GM19099 (cell line): ENCODE measurements around the gene THBS2.

Experiments
- POLR2A ChIP-seq: IDR thresholded peaks from 3 replicates; pipeline ENCODE4 v1.6.1; 2011; ENCODE audit warnings: low read depth; ENCODE audit not compliant: insufficient read length; ENCODE audit errors: extremely low read depth

Gene THBS2

DNA sequence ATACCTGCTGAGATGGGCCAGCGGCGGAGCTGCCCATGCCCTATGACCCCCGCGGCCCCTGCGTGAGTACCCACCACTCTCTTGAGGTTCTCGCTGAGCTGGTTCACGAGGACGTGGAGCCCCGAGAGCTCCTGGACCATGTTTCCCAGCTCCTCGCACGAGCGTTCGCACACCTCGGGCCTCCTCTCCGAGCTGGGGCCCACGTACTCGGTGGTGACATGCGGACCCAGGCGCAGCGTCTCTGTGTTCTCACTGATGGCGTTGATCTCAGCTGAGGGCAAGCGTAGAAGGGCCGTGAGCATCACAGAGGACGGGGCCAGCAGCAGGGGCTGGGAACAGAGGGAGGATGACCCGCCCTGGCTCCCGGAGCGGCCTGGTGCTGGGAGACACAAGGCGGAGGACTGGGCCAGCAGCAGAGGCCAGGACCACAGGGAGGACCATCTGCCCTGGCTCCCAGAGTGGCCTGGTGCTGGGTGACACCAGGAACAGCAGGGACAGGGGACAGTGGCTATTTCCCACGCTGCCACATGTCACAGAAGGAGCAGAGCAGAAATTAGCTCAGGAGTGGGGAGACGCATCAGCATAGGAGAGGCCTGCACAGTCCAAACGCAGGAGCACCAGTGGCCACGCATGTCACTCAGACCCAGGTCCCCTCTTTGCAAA lies 11.8 kb downstream of the THBS2 start:
- TF ChIP-seq POLR2A, result no peak

- TF ChIP-seq POLR2A, result no peak
These were observed 12.9 kb downstream of the THBS2 start for GRCh38 chr6:169240591-169241390.

GRCh38 chr6:169240125-169240524 lies 13.5 kb downstream of the THBS2 start:
- TF ChIP-seq POLR2A, result no peak

DNA sequence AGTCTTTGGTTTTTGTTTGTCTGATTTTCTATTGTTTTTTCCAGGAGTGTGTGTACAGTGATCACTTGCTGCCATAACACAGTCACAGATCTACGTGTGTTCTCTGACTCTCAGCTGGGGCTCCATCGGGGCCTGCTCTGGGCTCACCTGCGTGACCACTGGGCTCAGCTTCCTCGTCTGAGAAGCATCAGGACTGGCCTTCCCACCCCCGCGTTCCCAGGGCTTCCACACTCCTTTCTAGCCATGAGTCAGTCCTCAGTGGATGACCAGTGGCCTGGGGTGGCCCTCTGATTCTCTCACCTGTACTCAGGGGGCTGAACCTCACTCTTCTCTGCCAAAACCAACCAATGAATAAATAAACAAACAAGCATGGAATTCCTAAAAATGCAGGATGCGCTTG lies 14.5 kb downstream of the THBS2 start:
- no peak for TF ChIP-seq POLR2A

DNA sequence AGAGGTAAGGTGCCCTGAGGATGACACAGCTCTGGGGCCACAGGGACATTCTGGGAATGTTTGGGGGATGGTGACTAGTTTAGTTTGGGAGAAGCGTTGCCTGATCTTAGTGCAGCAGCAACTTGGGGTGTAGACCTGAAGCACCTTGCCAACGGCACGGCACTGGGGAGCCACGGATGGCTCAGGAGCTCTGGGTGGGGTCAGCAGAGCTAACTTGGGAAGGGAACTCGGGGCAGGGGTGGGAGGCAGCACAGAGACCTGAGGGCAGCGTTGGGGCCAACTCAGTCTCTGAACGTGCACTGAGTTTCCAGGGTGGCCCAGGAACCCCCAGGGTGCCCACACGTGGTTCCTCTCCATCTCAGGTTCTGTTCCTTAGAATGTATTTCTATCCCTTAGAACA lies 14.9 kb downstream of the THBS2 start:
- no peak for TF ChIP-seq POLR2A

GRCh38 chr6:169237496-169238134 lies 16.0 kb downstream of the THBS2 start:
- TF ChIP-seq POLR2A, result no peak

- TF ChIP-seq POLR2A, result no peak
These were observed 16.7 kb downstream of the THBS2 start for GRCh38 chr6:169236988-169237387.

GRCh38 chr6:169236545-169236944 lies 17.1 kb downstream of the THBS2 start:
- no peak for TF ChIP-seq POLR2A

GRCh38 chr6:169235286-169235685 lies 18.4 kb downstream of the THBS2 start:
- no peak for TF ChIP-seq POLR2A

GRCh38 chr6:169234634-169235033 lies 19.0 kb downstream of the THBS2 start:
- TF ChIP-seq POLR2A, result no peak

DNA sequence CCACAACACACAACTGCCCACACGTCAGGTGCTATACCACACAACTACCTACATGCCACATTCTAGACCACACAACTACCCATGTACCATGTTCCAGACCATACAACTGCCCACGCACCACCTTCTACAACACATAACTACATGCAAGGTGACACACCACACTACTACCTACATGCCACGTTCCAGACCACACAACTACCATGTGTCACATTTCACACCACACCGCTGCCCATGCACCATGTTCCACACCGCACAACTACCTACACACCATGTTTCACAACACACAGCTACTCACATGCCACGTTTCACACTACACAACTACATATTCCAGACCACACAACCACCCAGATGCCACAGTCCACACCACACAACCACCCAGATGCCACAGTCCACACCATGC lies 19.8 kb downstream of the THBS2 start:
- no peak for TF ChIP-seq POLR2A

GRCh38 chr6:169233181-169233580 lies 20.5 kb downstream of the THBS2 start:
- no peak for TF ChIP-seq POLR2A

- no peak for TF ChIP-seq POLR2A
These were observed 21.1 kb downstream of the THBS2 start for GRCh38 chr6:169232507-169232931.

- TF ChIP-seq POLR2A, result no peak
These were observed 21.7 kb downstream of the THBS2 start for GRCh38 chr6:169231790-169232506.
